GM12801 (cell line): ENCODE data around the gene CTNNA3.

Experiments
- CTCF ChIP-seq: IDR thresholded peaks from one replicate; pipeline ENCODE4 v1.5.1; 2011; ENCODE audit warnings: control low read depth; ENCODE audit not compliant: insufficient read length; ENCODE audit errors: extremely low read depth

The CTNNA3 gene

GRCh38 chr10:67607472-67607871 lies 88.5 kb downstream of the CTNNA3 start:
- TF ChIP-seq CTCF: no peak

DNA sequence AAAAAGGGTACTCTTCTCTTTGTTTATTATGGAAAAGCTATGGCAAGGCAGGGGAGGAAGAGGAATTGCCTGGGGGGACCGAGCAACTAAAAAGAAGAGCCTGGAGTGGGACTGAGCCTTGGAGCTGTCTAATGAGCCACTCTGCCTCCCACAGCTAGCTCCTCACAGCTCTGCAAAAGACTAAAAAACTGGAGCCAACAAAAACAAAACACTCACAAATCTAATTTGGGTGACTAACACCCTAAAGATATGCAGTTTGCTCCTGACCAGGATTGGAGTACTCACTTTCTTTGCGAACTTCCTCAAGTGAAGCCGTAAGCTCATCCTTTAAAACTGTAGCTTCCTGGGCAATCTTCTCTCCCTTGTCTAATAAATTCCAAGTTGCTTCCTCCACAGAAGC lies 89.4 kb downstream of the CTNNA3 start:
- TF ChIP-seq CTCF: no peak

- TF ChIP-seq CTCF: no peak
Observed at GRCh38 chr10:67603701-67604100, 92.3 kb downstream of the CTNNA3 start.

DNA sequence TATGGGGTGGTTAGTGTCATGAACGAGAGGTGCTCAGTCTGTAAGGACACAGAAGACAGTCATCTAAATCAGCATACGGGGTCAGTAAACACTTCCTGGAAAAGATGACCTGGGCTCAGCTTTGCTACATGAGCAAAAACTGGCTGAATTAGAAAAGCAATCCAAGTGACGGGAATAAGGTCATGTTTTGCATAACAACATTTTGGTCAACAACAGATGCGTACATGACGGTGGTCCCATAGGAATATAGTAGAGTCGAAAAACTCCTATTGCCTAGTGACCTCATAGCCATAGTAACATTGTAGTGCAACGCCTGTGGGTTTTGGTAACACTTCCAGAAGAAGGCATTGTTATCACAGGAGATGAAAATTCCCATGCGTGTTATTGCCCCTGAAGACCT lies 92.9 kb downstream of the CTNNA3 start:
- TF ChIP-seq CTCF: no peak

- no peak for TF ChIP-seq CTCF
Observed at GRCh38 chr10:67602268-67602950, 93.6 kb downstream of the CTNNA3 start.

- TF ChIP-seq CTCF: no peak
Observed at GRCh38 chr10:67599597-67599996, 96.4 kb downstream of the CTNNA3 start.

GRCh38 chr10:67596641-67597040 lies 99.4 kb downstream of the CTNNA3 start:
- TF ChIP-seq CTCF: no peak
